ENCODE data around the gene LARGE1. TPM values are rescaled to one million over a fixed set of nuclear protein-coding genes. Genes with fewer than 3 reads are reported as not detected.

LARGE1 gene
- polyA plus RNA-seq, 3 donors, result 0.05 to 0.13 TPM; not detected in 1

- H3K9me3 ChIP-seq (replicated peaks in 1 of 2; ENCODE audit: control insufficient read depth in 1 of 2, insufficient read depth in 1 of 2, low read length in 2 of 2), result peaks cover 4% of the 10 kb centered on the region in 2 donors
- TF ChIP-seq, protein P1, sequence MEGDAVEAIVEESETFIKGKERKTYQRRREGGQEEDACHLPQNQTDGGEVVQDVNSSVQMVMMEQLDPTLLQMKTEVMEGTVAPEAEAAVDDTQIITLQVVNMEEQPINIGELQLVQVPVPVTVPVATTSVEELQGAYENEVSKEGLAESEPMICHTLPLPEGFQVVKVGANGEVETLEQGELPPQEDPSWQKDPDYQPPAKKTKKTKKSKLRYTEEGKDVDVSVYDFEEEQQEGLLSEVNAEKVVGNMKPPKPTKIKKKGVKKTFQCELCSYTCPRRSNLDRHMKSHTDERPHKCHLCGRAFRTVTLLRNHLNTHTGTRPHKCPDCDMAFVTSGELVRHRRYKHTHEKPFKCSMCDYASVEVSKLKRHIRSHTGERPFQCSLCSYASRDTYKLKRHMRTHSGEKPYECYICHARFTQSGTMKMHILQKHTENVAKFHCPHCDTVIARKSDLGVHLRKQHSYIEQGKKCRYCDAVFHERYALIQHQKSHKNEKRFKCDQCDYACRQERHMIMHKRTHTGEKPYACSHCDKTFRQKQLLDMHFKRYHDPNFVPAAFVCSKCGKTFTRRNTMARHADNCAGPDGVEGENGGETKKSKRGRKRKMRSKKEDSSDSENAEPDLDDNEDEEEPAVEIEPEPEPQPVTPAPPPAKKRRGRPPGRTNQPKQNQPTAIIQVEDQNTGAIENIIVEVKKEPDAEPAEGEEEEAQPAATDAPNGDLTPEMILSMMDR (IDR thresholded peaks at IDR 0.05), result no peak
These were observed 30.5 kb downstream of the LARGE1 start for GRCh38 chr22:33889748-33890147.

GRCh38 chr22:33888821-33889220 is 31.5 kb downstream of the LARGE1 start:
- Mint-ChIP-seq H3K27ac (no peak overlapping the region), H3K27me3 (ENCODE audit: low read depth in 3 of 3) (peaks cover 0 to 6% (median 2%) of the 10 kb centered on the region in 3 donors), H3K4me1 (no peaks in the 10 kb centered on the region), H3K36me3 (no peaks in the 10 kb centered on the region), H3K4me3 (no peak overlapping the region), H3K9me3 (peaks cover 2 to 13% (median 4%) of the 10 kb centered on the region in 7 donors)
- intact Hi-C loops (cut with micrococcal nuclease), result no loop called here
- no peak for DNase-seq
- Histone ChIP-seq H3K4me2 (replicated peaks; ENCODE audit: extremely low read depth, low read length, poor library complexity, severe bottlenecking) (no peak overlapping the region), H3K79me2 (ENCODE audit: insufficient read depth, low read length) (no peaks in the 10 kb centered on the region), H3K27ac (ENCODE audit: low read depth in 1 of 2, low read length in 2 of 2) (no peak overlapping the region), H2AFZ (ENCODE audit: insufficient read depth, low read depth, low read length, poor library complexity, severe bottlenecking) (no peak overlapping the region), H3K4me1 (ENCODE audit: control insufficient read depth in 1 of 2, insufficient read depth in 2 of 2, low read length in 2 of 2) (no peaks in the 10 kb centered on the region), H3K9me3 (replicated peaks in 1 of 2; ENCODE audit: control insufficient read depth in 1 of 2, insufficient read depth in 1 of 2, low read length in 2 of 2) (peaks cover 2 to 4% of the 10 kb centered on the region in 2 donors), H3K9ac (ENCODE audit: insufficient read depth, low read length, poor library complexity, severe bottlenecking) (no peak overlapping the region), H4K20me1 (ENCODE audit: insufficient read depth, low read length) (no peaks in the 10 kb centered on the region), H3K36me3 (replicated peaks in 1 of 2; ENCODE audit: control insufficient read depth in 1 of 2, insufficient read depth in 2 of 2, low read length in 2 of 2) (no peaks in the 10 kb centered on the region), H3K27me3 (ENCODE audit: control insufficient read depth in 2 of 2, insufficient read depth in 2 of 2, low read length in 2 of 2) (no peaks in the 10 kb centered on the region), H3K4me3 (replicated peaks in 1 of 3; ENCODE audit: low read depth in 2 of 3, low read length in 3 of 3) (no peak overlapping the region)
- TF ChIP-seq, protein P1 (IDR thresholded peaks at IDR 0.05), result no peak
- WGBS (ENCODE audit: insufficient coverage), result no CpG with 5 or more reads among the region's 4 CpGs

More at GRCh38 chr22:33889748-33890147, 30.5 kb downstream of the LARGE1 start:
- H3K4me2 ChIP-seq (replicated peaks; ENCODE audit: extremely low read depth, low read length, poor library complexity, severe bottlenecking), result no peak overlapping the region
- H3K36me3 Mint-ChIP-seq, result no peaks in the 10 kb centered on the region
- H3K27me3 ChIP-seq (ENCODE audit: control insufficient read depth in 2 of 2, insufficient read depth in 2 of 2, low read length in 2 of 2), result no peaks in the 10 kb centered on the region
- H3K4me1 ChIP-seq (ENCODE audit: control insufficient read depth in 1 of 2, insufficient read depth in 2 of 2, low read length in 2 of 2), result no peaks in the 10 kb centered on the region
- no peak overlapping the region for H3K9ac ChIP-seq (ENCODE audit: insufficient read depth, low read length, poor library complexity, severe bottlenecking)
- intact Hi-C loops (cut with micrococcal nuclease), result no loop called here
- H2AFZ ChIP-seq (ENCODE audit: insufficient read depth, low read depth, low read length, poor library complexity, severe bottlenecking), result no peak overlapping the region
- no peak overlapping the region for H3K27ac ChIP-seq (ENCODE audit: low read depth in 1 of 2, low read length in 2 of 2)
- peak overlapping the region in 1 of 2 donors; percentile 22 for H3K4me3 Mint-ChIP-seq
- peaks cover 0 to 6% (median 2%) of the 10 kb centered on the region in 3 donors for H3K27me3 Mint-ChIP-seq (ENCODE audit: low read depth in 3 of 3)
- no peak for DNase-seq
- WGBS (ENCODE audit: insufficient coverage), result 85% methylated on average over 2 of the region's 5 CpGs
- no peaks in the 10 kb centered on the region for H3K79me2 ChIP-seq (ENCODE audit: insufficient read depth, low read length)
- peaks cover 2 to 12% (median 4%) of the 10 kb centered on the region in 7 donors for H3K9me3 Mint-ChIP-seq
- no peak overlapping the region for H3K4me3 ChIP-seq (replicated peaks in 1 of 3; ENCODE audit: low read depth in 2 of 3, low read length in 3 of 3)
- no peaks in the 10 kb centered on the region for H3K4me1 Mint-ChIP-seq
- H3K27ac Mint-ChIP-seq, result peak overlapping the region in 1 of 7 donors; percentile 35
- H3K36me3 ChIP-seq (replicated peaks in 1 of 2; ENCODE audit: control insufficient read depth in 1 of 2, insufficient read depth in 2 of 2, low read length in 2 of 2), result no peaks in the 10 kb centered on the region
- no peaks in the 10 kb centered on the region for H4K20me1 ChIP-seq (ENCODE audit: insufficient read depth, low read length)
